ENCODE data around the gene SEMA6D. TPM values are rescaled to one million over a fixed set of nuclear protein-coding genes. Genes with fewer than 3 reads are reported as not detected.

The SEMA6D gene
- total and polyA plus RNA-seq, 10 of the 15 experiments (the other 5 are each of a cell fraction or from before 2014, with no cell fraction given), result 0.01 to 0.52 (median 0.09) TPM; not detected in 6

- TF ChIP-seq, protein P1, sequence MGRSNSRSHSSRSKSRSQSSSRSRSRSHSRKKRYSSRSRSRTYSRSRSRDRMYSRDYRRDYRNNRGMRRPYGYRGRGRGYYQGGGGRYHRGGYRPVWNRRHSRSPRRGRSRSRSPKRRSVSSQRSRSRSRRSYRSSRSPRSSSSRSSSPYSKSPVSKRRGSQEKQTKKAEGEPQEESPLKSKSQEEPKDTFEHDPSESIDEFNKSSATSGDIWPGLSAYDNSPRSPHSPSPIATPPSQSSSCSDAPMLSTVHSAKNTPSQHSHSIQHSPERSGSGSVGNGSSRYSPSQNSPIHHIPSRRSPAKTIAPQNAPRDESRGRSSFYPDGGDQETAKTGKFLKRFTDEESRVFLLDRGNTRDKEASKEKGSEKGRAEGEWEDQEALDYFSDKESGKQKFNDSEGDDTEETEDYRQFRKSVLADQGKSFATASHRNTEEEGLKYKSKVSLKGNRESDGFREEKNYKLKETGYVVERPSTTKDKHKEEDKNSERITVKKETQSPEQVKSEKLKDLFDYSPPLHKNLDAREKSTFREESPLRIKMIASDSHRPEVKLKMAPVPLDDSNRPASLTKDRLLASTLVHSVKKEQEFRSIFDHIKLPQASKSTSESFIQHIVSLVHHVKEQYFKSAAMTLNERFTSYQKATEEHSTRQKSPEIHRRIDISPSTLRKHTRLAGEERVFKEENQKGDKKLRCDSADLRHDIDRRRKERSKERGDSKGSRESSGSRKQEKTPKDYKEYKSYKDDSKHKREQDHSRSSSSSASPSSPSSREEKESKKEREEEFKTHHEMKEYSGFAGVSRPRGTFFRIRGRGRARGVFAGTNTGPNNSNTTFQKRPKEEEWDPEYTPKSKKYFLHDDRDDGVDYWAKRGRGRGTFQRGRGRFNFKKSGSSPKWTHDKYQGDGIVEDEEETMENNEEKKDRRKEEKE (IDR thresholded peaks at IDR 0.05), result no peak
- TF ChIP-seq NFYA (IDR thresholded peaks at IDR 0.05; ENCODE audit: borderline replicate concordance, low read depth, low read length), result no peak
- no peak for TF ChIP-seq TARDBP (IDR thresholded peaks at IDR 0.05; ENCODE audit: borderline replicate concordance)
- no peak for TF ChIP-seq IKZF1 (conservative IDR thresholded peaks at IDR 0.05)
- TF ChIP-seq JUND (IDR thresholded peaks at IDR 0.05; ENCODE audit: low read depth, low read length), result no peak
- TF ChIP-seq CHD2 (IDR thresholded peaks at IDR 0.05; ENCODE audit: borderline replicate concordance, low read depth, low read length), result no peak
- TF ChIP-seq CEBPB (IDR thresholded peaks at IDR 0.05; ENCODE audit: borderline replicate concordance in 1 of 2, low read depth in 2 of 2, low read length in 2 of 2), result no peak
- TF ChIP-seq MYC (IDR thresholded peaks at IDR 0.05; ENCODE audit: insufficient read depth, insufficient read length, insufficient replicate concordance, low read length, severe bottlenecking), result no peak
- no peak for TF ChIP-seq EP300 (IDR thresholded peaks at IDR 0.05; ENCODE audit: borderline replicate concordance in 1 of 2, control insufficient read depth in 1 of 2, low read depth in 2 of 2, low read length in 2 of 2)
- no peak for TF ChIP-seq FOXM1 (IDR thresholded peaks at IDR 0.05; ENCODE audit: low read depth, low read length)
These were observed 39.6 kb downstream of the SEMA6D start (continued) for GRCh38 chr15:47756872-47757271.

- no peaks in the 10 kb centered on the region for H3K9me3 ChIP-seq (replicated peaks; ENCODE audit: control insufficient read depth, insufficient read depth, low read length)
- no peak overlapping the region for H3K27ac ChIP-seq (ENCODE audit: control insufficient read depth, insufficient read depth)
- FAIRE-seq (no peak), DNase-seq (ENCODE audit: low read depth, low spot score) (no peak), ATAC-seq (no peak)
- H3K9ac ChIP-seq (ENCODE audit: control insufficient read depth, insufficient read depth, low read length), result no peak overlapping the region
- ChIA-PET POLR2A (no interaction called here), CTCF (no interaction called here), SMC1A (ENCODE audit: uncharacterized antibody, unreplicated experiment) (no interaction called here), RAD21 (ENCODE audit: unreplicated experiment) (no interaction called here)
- no peak overlapping the region for H3K4me2 ChIP-seq (ENCODE audit: control insufficient read depth, insufficient read depth)
- no peak overlapping the region for H2AFZ ChIP-seq (ENCODE audit: control insufficient read depth, low read depth, low read length)
- TF ChIP-seq CBX3 (IDR thresholded peaks at IDR 0.05; ENCODE audit: borderline replicate concordance, low read depth) (no peak), ZNF687 (IDR thresholded peaks at IDR 0.05) (no peak), MYB (IDR thresholded peaks at IDR 0.05; ENCODE audit: borderline replicate concordance, low read depth, low read length) (no peak), ATF3 (IDR thresholded peaks at IDR 0.05; ENCODE audit: borderline replicate concordance, extremely low read depth, low read depth, low read length) (no peak), SREBF2 (IDR thresholded peaks at IDR 0.05; ENCODE audit: low read length) (no peak)
- no peaks in the 10 kb centered on the region for H3K27me3 ChIP-seq (replicated peaks in 1 of 2; ENCODE audit: control insufficient read depth in 2 of 2, insufficient read depth in 2 of 2, low read length in 1 of 2)
- WGBS (ENCODE audit: insufficient coverage, insufficient replicate concordance, low lambda C conversion rate, missing lambda C conversion rate), result 35% methylated on average over 3 of the region's 3 CpGs
- intact Hi-C loops (cut with micrococcal nuclease; ENCODE audit: unreplicated experiment), result no loop called here
- no peaks in the 10 kb centered on the region for H3K4me1 ChIP-seq (ENCODE audit: control insufficient read depth, insufficient read depth, low read length)
- H3K79me2 ChIP-seq (ENCODE audit: control insufficient read depth, insufficient read depth, low read length), result no peaks in the 10 kb centered on the region
- H3K4me3 ChIP-seq, result no peak overlapping the region
- in situ Hi-C loops (cut with MboI), result no loop called here
- no peaks in the 10 kb centered on the region for H4K20me1 ChIP-seq (ENCODE audit: control insufficient read depth, insufficient read depth)
- no peaks in the 10 kb centered on the region for H3K36me3 ChIP-seq (ENCODE audit: control insufficient read depth in 2 of 2, insufficient read depth in 2 of 2, low read length in 1 of 2)
- no TSS peak for BruUV-seq (replicated peaks)
These were observed 40.0 kb downstream of the SEMA6D start for GRCh38 chr15:47757331-47757730.
